HG02571 (cell line): Measurements from ENCODE around the gene INO80B.
"Not testable (repeated sequence)": the region's sequence is repeated elsewhere in the genome, so short reads cannot be mapped to it uniquely, and the experiment has no call there.

Experiments used
- ATAC-seq: cut with Tn5 transposase; IDR thresholded peaks from one replicate; pipeline ENCODE4 v1.9.1; 2021; ENCODE audit warnings: mild to moderate bottlenecking, moderate library complexity; ENCODE audit not compliant: unreplicated experiment

Gene INO80B

GRCh38 chr2:74454654-74455511, at the start of gene INO80B:
INO80B (plus strand) TSS chr2:74455087; CDS start chr2:74455117, 30 bp downstream.
- ATAC-seq, result peak; percentile 32

DNA sequence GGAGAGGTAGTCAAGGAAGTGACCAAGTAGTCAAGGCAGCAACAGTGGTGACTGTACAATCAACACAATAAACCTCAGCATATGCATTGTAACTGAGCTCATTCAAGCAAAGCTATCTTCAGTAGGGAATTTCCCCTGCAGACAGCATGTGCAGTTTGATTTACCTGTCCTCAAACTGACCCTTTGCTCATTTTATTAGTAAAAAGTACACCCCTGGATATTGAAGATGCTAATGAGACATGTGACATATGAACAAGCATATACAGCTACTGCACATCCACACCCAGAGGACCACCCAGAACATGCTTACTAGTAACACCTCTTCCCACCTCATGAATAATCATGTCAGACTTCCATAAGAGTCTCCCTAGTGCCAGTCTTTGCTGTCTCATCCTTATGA, 48.9 kb upstream of the INO80B start:
- ATAC-seq, result no peak

DNA sequence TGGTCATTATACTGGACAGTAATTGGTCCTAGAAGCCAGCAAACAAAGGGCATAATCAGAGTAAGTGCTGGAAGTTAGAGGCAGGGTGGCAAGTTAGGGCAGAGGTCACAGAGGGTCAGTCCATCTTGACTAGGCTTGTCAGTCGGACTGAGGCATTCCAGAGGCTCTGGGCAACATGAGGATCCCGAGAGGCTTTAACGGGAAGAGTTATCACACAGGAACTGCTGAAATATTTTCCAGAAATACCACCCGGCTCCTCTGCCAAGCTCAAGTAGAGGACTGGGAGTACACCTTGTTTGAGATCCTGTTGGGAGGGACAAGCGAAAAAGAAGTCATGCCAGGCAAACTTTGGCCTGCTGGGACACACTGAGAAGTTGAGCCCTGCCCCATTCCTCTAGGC, 47.2 kb upstream of the INO80B start:
- no peak for ATAC-seq

DNA sequence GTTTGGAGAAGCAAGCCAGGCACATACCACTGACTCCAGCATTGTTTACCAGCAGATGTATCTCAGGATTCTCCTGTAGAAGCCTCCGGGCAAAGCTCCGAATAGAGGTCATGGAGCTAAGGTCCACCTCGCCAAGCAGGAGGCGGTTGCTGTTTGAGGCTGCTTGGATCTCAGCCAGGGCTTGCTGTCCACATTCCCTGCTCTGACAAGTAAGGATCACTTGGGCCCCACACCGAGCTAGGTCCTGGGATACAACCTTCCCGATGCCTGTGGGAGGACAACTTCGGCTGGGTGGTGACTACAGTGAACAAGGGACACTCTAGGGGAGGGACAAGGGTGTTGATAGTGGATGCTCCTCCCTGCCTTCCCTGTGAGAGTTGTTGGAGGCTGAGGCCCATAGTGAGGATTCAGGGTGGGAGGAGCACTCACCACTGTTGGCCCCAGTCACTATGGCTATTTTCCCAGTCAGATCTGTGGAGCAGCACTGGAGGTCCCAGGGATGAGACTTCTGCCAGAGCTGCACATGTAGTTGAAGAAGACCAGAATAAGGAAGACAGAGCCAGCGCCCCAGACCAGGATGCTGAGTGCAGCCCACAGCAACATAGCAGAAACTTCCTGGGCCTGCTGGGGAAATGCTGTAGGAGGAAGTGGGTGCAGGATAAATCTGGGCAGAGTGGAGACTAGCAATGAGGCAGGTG, 41.7 kb upstream of the INO80B start:
- no peak for ATAC-seq

GRCh38 chr2:74414441-74414840, 40.4 kb upstream of the INO80B start:
- no peak for ATAC-seq

DNA sequence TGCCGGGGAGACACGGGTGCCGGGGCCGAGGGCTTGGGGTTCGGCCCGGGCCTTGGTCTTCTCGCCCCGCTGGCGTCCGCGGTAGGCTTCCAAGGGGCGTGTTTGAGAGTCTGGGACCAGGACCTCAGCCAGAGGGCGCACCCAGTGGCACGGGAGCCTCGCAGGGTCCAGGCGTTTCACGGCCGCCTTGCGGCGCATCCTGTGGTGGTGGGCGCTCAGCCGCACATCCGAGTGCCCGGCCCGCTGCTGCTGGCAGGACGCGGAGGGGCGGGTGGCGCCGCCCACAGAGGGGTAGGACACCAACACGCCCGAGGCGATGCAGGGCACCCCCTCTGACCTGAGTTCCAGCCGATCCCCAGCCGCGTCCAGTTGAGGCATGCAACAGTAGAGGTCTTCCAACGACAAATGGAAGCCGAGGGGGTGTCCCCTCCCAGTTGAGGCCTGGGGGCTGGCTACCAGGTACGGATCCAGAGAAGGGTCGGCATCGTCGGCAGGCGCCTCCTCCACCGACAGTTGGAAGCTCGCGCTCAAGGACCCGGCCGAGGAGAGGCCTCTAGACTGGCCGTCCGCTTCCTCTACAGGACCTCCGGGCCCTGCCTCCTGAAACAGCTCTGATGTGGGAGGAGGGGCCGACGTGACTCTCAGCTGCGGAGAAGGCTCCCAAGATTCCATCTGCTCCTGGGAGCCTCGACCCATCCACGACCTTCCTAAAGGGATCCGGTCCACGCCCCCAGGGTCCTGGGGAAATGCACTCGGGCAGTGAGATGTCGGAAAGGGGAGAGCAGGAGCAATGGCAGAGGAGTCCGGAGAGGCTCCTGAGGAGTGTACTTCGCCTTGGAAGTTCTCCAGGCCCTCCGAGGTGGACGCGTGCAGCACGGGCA, 39.8 kb upstream of the INO80B start:
- ATAC-seq, result no peak

GRCh38 chr2:74415762-74416395, 39.0 kb upstream of the INO80B start:
- ATAC-seq, result no peak

DNA sequence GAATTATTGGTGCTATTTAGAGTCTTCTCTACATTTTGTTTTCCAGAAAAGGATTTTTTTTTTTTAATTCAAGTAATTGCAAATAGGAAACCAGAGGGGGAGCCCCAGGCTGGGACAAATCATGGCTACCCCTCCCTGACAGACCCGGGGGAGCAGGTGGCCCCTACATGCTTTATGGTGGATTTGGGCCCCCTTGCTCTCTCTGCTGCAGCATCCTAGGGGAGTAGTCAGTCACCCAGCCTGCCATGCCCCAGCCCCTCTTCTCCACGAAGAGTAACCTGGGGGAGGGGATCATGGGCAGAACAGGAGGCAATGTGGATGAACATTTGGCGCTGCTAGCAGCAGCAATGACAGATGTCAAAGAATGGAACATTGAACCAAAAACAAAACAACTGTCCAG, 38.1 kb upstream of the INO80B start:
- no peak for ATAC-seq

DNA sequence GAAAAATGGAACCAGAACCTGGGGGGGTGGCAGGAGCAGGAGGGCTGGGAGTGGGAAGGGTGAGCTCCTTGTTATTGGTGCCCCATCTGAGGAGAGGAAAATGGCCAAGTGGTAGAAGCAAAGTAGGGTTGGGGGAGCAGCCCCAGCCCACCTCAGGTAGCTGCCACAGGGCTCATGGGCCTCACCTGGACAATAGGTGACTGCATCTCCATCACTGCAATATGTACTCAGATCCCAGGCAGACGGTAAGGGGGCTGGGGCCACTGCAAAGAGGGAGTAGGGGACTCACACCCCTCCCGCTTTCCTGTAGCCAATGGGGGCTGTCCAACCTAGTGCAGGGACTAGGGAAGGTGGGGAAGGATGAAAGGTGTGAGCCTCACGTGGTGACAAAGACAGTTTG, 37.7 kb upstream of the INO80B start:
- ATAC-seq, result no peak

DNA sequence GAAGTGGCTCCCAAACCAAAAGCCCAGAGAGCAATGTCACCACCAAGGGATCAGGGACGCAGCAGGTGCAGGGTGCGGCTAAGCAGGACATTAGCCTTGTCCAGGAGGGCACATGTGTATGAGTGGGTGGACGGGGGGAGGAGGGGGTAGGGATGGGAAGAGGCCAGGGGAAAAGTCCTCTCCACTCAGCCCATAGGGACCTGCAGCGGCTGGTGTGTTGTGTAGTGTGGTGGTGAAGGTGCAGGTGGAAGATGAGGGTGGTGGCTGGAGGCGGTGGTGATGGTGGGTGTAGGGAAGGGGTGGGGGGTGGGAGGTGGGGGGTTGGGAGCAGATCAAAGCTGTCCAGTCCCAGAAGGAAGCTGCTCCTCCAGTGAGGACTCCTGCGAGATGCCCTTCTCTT, 37.1 kb upstream of the INO80B start:
- no peak for ATAC-seq

DNA sequence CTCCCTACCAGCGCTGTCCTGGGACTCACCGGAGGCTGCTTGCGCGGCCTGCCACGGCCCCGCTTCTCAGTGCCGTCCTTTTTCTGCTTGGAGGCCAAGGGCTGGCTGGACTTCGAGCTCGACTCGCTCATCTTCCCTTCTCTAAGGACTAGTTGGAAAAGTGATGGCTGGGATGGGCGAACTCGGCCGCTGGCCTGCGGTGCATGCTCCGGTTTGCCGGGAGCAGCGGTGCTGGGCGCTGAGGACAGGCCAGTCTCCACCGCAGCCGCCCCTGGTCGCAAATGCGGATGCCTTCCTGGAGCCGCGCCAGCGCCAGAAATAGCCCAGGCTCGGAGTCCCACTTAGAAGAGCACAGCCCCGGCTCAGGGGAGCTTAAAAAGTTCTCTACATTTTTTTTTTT, 36.6 kb upstream of the INO80B start:
- no peak for ATAC-seq

DNA sequence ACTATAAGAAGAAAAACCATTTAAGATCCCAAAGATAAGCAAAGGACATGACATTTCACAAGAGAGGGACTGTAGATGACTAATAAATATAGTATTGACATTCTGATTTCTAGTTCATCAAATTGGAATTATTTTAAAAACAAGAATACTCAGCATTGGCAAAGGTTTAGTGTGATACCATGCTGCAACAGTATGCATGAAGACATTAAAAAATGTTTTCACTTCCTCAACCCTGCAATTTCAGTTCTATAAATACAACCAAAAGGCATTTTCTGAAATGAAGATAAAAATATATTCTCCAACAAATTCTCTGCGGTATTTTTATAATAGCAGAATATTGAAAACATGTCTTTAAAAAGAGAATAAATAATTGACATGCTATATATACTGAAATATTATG, 35.5 kb upstream of the INO80B start:
- no peak for ATAC-seq

DNA sequence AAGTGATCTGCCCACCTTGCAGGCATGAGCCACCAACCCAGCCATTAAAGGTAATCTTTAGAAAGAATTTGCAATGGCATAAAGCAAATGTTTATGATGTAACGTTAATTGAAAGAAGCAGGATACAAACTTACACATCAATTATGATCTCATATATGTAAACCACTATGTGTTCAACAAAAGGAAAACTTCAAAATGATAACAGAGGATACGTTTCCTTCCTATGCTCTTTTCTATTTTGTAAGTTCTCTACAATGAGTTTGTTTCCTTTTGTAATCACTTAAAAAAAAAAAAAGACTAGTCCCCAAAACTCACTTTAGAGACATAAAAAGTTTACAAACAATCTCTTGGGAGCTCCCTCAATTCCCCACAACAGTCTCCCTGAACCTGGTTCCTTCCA, 34.9 kb upstream of the INO80B start:
- no peak for ATAC-seq

GRCh38 chr2:74420443-74421103, 34.3 kb upstream of the INO80B start:
- not testable (repeated sequence) for ATAC-seq

DNA sequence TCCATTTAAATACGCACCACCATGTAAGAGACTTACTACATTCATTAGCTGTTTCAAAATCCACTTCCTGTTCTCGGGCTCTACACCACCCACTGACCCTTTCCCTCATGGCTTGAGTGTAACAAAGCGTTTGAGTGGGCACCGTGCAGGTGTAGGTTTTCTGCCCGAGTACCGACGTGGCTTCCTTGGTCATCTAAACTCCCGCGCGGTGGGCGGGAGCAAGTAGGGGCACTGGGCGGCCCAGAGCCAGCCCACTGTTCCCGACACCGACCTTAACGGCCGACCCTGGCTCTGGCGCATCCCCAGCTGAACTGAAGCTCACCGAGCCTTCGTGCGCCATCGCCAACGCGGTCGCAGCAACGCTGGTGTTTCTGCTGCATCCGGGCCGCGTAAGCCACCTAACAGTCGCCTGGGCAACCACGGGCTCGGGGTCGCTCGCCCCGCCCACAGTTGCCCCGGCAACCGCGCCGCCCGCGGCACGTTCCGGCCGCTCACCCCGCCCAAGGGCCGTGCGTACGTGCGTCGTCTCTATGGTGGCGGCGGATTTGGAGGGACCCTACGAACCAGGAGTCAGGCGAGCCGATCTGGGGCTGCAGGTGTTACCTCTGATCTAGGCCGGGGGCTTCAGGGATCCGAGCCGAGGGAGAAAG, 33.5 kb upstream of the INO80B start, which contains the start of the genes C2orf81 and WDR54:
C2orf81 (minus strand) TSS at position 399 of the 650 bp plus-strand sequence; CDS start at position 340, 59 bp downstream.
WDR54 (plus strand) TSS at position 510 of the 650 bp plus-strand sequence. CDS start 424 bp downstream, outside the sequence.
- ATAC-seq, result peak; percentile 91

- no peak for ATAC-seq
These were observed 31.4 kb upstream of the INO80B start for GRCh38 chr2:74423231-74424095.

- no peak for ATAC-seq
These were observed 30.5 kb upstream of the INO80B start for GRCh38 chr2:74424139-74424992.

- ATAC-seq, result no peak
These were observed 29.9 kb upstream of the INO80B start for GRCh38 chr2:74424995-74425406.
